NCI-H1694 treated with DMSO at 0.1 percent for 48 hours (cell line): ENCODE data around the gene JAGN1.
"Not testable (repeated sequence)": the region's sequence is repeated elsewhere in the genome, so short reads cannot be mapped to it uniquely, and the experiment has no call there.

Experiments
- DNase-seq: peaks from one replicate; lab custom pipeline; 2025; lab: John Stamatoyannopoulos, UW

The JAGN1 gene

GRCh38 chr3:9918261-9919038, 28.0 kb downstream of the JAGN1 start:
- DNase-seq, result no peak

GRCh38 chr3:9928158-9928557, 37.7 kb downstream of the JAGN1 start:
- no peak for DNase-seq

GRCh38 chr3:9930804-9931418, 40.5 kb downstream of the JAGN1 start:
- DNase-seq, result no peak

GRCh38 chr3:9932535-9932842, 42.1 kb downstream of the JAGN1 start:
- DNase-seq, result no peak

GRCh38 chr3:9932843-9933560, 42.6 kb downstream of the JAGN1 start:
- DNase-seq, result peak; percentile 40

- DNase-seq, result peak; percentile 55
Measured at GRCh38 chr3:9933561-9934234, 43.3 kb downstream of the JAGN1 start, which contains the start of gene CRELD1. Gene CRELD1, plus strand, starts transcription at chr3:9933834. Its CDS starts 605 bp downstream, at chr3:9934439.

GRCh38 chr3:9934235-9934621, 43.8 kb downstream of the JAGN1 start:
- no peak for DNase-seq

GRCh38 chr3:9934993-9935392, 44.6 kb downstream of the JAGN1 start:
- DNase-seq, result no peak

- no peak for DNase-seq
Measured at GRCh38 chr3:9935966-9936510, 45.6 kb downstream of the JAGN1 start.

GRCh38 chr3:9937486-9938238, 47.3 kb downstream of the JAGN1 start:
- no peak for DNase-seq

- DNase-seq, result no peak
Measured at GRCh38 chr3:9938966-9939365, 48.6 kb downstream of the JAGN1 start.

GRCh38 chr3:9939906-9940305, 49.5 kb downstream of the JAGN1 start:
- not testable (repeated sequence) for DNase-seq

GRCh38 chr3:9940746-9941145, 50.3 kb downstream of the JAGN1 start:
- DNase-seq, result no peak

GRCh38 chr3:9942164-9942563, 51.8 kb downstream of the JAGN1 start:
- DNase-seq, result no peak

GRCh38 chr3:9942934-9943690, 52.7 kb downstream of the JAGN1 start:
- DNase-seq, result no peak
